GM21390 (cell line): ENCODE measurements around the gene SYK.

Source experiments
- ATAC-seq: cut with Tn5 transposase; IDR thresholded peaks from one replicate; pipeline ENCODE4 v1.9.1; 2021; ENCODE audit not compliant: unreplicated experiment

SYK gene

GRCh38 chr9:90821697-90822096, 20.1 kb downstream of the SYK start:
- ATAC-seq = no peak

DNA sequence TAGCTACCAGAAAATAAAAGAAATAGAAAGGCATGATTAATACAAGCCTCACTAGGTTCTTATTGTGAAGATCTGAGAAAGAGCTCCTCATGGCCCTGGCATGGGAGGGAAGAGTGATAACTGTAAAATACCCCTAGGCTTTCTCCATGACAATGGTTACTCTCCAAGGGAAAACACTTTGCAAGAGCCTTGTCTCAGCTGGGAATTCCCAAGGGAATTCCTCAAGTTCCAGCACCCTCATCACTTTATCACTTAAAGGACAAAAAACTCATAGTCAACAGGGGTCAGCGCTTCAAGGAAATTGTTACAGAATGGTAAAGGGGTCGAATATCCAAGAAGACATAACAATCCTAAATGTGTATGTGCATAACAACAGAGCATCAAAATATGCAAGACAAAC, 21.2 kb downstream of the SYK start:
- no peak for ATAC-seq

GRCh38 chr9:90825586-90825985, 24.0 kb downstream of the SYK start:
- ATAC-seq = no peak

GRCh38 chr9:90826326-90827020, 24.9 kb downstream of the SYK start:
- ATAC-seq = no peak

GRCh38 chr9:90827181-90827871, 25.7 kb downstream of the SYK start:
- peak; percentile 55 for ATAC-seq

- ATAC-seq = no peak
Measured at GRCh38 chr9:90830051-90830450, 28.4 kb downstream of the SYK start.

DNA sequence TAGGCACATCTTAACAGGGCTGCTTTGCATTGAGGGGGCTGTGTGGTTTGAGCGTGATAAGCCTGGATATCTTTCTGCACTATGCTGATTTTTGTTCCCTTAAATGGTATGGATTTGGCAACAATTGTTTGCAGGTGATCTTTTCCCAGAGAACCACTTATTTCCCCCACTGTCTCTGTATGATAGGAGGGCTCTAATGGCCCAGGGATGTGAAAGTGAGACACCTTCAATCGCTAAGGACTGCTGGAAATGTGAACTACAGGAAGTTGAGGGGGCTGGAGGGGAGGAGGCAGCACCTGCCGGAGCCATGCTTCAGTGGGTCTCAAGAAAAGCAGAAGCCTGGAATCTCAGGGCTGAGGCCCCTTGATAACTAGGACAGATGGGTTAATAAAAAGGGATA, 29.4 kb downstream of the SYK start:
- ATAC-seq = peak; percentile 55

DNA sequence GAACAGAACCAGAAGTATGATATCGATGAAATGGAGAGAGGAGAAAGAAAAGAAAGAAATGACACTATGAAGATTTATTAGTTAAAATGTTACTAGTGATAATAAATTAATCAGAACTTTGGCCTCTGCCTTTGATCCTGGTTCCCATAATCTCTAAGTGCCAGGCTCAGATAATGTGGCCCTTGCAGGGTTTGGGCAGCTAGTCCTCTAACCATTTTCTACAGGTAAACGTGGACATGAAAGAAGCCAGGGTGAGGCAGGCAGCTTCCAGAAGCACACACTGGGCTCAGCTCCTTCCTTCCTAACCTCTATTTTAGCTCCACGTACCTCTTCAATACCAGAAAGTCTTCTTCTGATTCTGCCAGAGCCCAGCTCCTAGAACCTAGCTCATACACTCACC, 30.6 kb downstream of the SYK start:
- no peak for ATAC-seq

DNA sequence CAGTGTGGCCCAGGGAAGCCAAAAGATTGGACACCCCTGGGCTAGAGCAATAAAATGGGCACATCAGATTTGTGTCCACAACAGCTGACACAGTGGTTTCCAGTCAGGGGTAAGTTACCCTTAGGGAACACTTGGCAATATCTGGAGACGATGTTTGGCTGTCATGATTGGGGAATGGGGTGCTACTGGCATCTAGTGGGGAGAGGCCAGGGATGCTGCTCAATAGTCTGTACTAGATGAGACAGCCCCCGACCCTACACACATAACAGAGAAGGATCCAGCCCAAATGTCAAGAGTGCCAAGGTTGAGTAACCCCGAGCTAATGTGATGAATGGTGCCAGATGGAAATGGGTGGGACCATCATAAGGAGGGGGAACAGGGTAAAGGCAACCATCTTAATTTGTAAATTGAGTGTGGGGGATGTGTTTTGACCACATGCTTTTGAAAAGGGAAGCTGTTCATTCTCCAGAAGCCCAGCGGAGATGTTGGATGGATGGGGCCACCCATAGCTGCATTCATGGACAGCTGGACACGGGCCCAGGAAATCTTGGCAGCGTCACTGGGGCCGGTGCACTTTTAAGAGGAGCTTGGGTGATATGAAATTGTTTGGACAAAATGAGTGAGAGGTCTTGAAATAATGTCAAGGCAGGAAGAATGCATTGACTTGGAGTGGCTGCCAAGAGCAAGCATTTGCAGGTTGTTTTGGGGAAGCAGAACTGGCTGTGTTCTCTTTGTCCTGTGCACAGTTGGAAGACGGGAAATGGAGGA, 33.4 kb downstream of the SYK start:
- ATAC-seq = no peak

DNA sequence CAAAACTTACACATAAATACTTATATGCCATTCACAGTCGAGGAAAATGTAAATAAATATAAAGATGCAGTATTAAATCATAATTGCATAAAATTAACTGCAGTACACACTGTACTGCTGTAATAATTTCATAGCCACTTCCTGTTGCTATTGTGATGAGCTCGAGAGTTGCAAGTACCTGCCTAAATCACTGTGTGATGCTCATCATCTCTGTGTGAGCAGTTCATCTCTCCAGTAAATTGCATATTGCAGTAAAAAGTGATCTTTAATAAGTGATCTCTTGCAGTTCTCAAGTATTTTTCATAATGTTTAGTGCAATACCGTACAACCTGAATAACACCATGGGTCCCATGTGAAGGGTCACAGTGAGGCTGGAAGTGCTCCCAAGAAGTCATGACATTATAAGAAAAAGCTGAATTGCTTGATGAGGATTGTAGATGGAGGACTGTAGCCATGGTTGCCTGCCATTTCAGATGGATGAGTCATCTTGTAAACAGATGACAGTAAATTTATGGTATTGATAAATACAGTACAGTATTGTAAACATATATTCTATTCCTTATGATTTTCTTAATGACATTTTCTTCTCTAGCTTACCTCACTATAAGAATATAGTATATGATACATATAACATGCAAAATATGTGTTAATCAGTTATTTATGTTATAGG, 34.9 kb downstream of the SYK start:
- ATAC-seq = no peak

GRCh38 chr9:90838098-90838497, 36.5 kb downstream of the SYK start:
- ATAC-seq = no peak

- no peak for ATAC-seq
Measured at GRCh38 chr9:90838581-90839154, 37.0 kb downstream of the SYK start.

DNA sequence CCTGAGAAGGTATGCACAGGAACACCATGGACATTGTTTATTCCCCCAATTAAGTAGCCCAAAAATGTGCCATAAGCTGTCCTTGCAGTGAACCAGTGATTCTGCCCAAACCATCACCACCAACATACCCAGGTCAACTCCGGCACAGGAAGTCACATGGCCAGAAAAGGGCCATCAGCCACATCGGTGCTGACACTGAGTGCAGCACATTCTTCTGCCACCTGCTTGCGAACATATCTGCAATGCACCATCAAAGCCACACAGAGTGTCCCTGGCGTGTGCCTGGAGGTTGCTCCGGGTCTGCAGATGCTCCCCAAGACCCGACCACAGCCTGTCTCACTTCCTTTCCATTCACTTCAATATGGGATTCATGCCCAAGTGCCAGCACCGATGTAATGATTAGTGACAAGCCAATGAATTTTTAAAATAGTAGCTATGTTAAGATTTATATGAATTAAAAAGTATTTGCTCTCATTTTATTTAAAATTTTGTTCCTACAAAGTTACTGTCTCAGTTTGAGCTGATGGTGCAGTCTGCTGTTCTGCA, 37.6 kb downstream of the SYK start:
- no peak for ATAC-seq

DNA sequence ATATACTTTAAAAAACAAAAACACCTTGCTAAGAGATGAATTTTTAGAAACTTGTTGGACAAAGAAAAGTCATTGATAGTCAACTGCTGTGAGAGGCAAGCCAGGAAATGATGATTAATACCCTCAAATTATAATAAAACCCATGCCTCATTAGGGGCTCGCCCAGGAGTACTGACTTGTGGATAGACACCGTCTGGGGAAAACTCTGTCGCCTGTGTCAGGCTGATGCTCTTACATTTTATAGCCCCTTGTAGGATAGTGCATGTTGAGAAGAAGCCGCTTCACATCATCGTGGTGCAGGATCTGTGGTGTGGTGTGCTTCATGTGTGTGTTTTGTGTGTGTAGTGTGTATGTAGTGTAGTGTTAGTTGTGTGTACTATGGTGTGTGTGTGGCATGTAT, 39.1 kb downstream of the SYK start:
- no peak for ATAC-seq

DNA sequence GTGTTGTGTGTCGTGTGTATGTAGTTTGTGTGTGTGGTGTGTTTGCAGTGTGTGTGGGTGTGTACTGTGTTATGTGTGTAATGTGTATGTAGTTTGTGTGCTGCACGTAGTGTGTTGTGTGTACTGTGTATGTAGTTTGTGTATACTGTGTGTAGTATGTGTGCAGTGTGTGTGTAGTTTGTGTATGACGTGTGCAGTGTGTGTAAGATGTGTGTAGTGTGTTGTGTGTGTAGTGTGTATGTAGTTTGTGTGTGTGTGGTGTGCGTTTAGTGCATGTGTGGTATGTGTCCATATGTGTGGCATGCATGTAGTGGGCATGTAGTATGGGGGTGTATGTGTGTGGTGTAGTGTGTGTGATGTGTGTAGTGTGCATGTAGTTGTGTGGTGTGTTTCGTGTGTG, 39.6 kb downstream of the SYK start:
- ATAC-seq = no peak

DNA sequence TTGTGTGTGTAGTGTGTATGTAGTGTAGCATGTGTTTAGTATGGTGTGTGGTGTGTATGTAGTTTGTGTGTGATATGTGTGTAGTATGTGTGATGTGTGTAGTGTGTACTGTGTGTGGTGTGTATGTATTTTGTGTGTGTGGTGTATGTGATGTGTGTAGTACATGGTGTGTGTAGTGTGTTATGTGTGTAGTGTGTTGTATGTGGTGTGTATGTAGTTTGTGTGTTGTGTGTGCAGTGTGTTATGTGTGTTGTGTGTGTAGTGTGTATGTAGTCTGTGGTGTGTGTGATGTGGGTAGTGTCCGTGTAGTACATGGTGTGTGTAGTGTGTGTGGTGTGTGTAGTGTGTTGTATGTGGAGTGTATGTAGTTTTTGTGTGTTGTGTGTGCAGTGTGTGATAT, 40.0 kb downstream of the SYK start:
- ATAC-seq = no peak

DNA sequence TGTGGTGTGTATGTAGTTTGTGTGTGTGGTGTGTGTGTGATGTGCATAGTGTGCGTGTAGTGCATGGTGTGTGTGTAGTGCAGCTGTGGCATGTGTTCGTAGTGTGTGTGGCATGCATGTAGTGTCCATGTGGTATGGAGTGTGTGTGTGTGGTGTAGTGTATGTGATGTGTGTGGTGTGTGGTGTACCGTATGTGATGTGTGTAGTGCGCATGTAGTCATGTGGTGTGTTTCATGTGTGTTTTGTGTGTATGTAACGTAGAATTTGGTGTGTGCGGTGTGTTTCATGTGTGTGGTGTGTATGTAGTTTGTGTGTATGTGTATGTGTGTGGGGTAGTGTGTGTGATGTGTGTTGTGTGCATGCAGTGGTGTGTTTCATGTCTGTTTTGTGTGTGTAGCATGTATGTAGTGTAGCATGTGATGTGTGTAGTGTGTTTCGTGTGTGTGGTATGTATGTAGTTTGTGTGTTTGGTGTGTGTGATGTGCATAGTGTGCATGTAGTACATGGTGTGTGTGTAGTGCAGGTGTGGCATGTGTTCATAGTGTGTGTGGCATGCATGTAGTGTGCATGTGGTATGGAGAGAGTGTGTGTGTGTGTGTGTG, 40.7 kb downstream of the SYK start:
- no peak for ATAC-seq

DNA sequence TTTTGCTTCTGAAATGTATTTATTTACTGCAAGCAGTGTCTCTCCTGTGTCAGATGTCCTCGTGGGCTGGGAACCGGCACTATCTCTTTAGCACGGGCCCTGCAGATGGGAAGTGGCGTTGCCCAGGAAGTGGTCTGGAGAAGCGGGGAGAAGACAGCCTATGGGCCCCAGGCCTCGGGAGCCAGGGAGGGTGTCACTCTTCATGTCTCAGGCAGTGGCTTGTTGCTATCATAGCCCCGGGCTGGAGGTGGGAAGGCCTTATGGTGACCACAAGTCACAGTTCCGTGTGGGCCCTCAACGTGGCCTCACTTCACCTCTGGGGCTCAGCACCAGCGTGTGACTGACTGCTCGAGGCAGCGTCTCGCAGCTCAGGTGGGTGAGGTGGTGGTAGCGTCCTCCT, 41.4 kb downstream of the SYK start:
- no peak for ATAC-seq

DNA sequence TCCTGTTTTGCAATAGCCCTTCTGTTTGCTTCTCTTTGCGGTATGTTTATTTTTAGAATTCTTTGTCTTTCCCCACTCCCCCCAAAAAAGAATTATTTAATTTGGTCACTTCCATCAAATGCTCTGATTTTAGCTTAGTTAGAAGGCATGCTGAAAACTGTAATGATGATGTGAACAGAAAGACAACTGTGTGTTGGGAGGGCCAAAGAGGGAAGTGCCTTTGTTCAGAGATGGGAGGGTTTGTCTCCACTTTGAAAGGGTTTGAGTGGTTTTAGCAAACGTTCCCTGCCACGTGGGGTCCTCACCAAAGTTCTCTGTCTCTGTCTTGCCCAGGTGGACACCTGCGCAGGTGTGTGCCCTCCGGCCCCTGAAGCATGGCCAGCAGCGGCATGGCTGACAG, 41.9 kb downstream of the SYK start:
- no peak for ATAC-seq

DNA sequence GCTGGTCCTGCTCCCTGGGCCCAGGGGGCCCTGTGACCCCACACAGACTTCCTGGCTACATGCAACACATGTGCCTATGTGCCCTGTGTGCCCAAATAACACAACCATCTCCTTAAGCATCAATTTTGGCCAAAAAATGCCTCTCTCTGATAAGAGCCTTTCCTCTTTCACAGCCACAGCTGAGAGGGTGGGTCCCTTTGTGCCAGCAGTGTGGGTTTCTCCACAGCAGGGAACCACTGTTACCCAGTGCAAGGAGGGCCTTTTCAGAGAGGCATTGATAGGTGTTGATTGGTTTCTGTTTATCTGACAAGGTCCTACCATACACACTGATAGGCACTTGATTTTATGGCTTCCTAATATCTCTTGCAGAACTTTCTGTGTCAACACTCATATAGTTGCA, 42.7 kb downstream of the SYK start:
- ATAC-seq = no peak
